SU-DHL-6 (cell line): Measurements from ENCODE around the gene C1QTNF8.

Experiments
- H2AFZ ChIP-seq: fragments of 200-600 bp; sonication (generic); 2 replicates; pipeline ENCODE4 v1.6.1; 2014; ENCODE audit warnings: low read depth, mild to moderate bottlenecking, moderate library complexity, mixed read lengths, antibody characterized with exemption, low read length; ENCODE audit not compliant: severe bottlenecking
- H3F3A ChIP-seq: fragments of 200-600 bp; shearing (Covaris generic); 2 replicates; pipeline ENCODE4 v1.6.0; 2016; ENCODE audit warnings: antibody characterized with exemption, mild to moderate bottlenecking; ENCODE audit not compliant: insufficient read depth
- H3K27ac ChIP-seq: fragments of 200-600 bp; sonication (generic); 2 replicates; pipeline ENCODE4 v1.5.1; 2016; ENCODE audit warnings: low read depth, mild to moderate bottlenecking, low read length, moderate library complexity, mixed read lengths
- H3K27me3 ChIP-seq: fragments of 200-600 bp; sonication (generic), shearing (Covaris generic); 2 replicates; pipeline ENCODE4 v1.6.0; 2014; ENCODE audit warnings: mild to moderate bottlenecking, low read length
- H3K36me3 ChIP-seq: fragments of 200-600 bp; sonication (generic); 2 replicates; pipeline ENCODE4 v1.6.1; 2014; ENCODE audit warnings: mild to moderate bottlenecking, low read length, mixed read lengths
- H3K4me2 ChIP-seq: fragments of 300-600, 200-600 bp; shearing (Covaris generic), sonication (generic); 2 replicates; pipeline ENCODE4 v1.6.0; 2014; ENCODE audit warnings: low read length, low read depth, mild to moderate bottlenecking; ENCODE audit not compliant: poor library complexity, severe bottlenecking
- H3K4me3 ChIP-seq: fragments of 200-600 bp; sonication (generic); 2 replicates; pipeline ENCODE4 v1.5.1; 2014; ENCODE audit warnings: antibody characterized with exemption, low read length, mild to moderate bottlenecking, mixed read lengths; ENCODE audit not compliant: insufficient read depth, poor library complexity, severe bottlenecking
- H3K79me2 ChIP-seq: fragments of 200-600 bp; sonication (generic); 2 replicates; pipeline ENCODE4 v1.6.1; 2014; ENCODE audit warnings: mild to moderate bottlenecking, low read length, moderate library complexity; ENCODE audit not compliant: insufficient read depth
- H3K9ac ChIP-seq: fragments of 200-600 bp; sonication (generic); 2 replicates; pipeline ENCODE4 v1.7.0; 2014; ENCODE audit warnings: mild to moderate bottlenecking, low read length
- H3K9me2 ChIP-seq: fragments of 200-600 bp; sonication (generic); replicated peaks from 2 replicates; pipeline ENCODE4 v1.6.1; 2014; ENCODE audit warnings: low read length; ENCODE audit not compliant: insufficient read depth
- H3K9me3 ChIP-seq: fragments of 200-600 bp; sonication (generic); 2 replicates; pipeline ENCODE4 v1.6.1; 2014; ENCODE audit warnings: low read length, mixed read lengths; ENCODE audit not compliant: insufficient read depth
- H4K20me1 ChIP-seq: fragments of 200-600 bp; sonication (generic); 2 replicates; pipeline ENCODE4 v1.6.1; 2014; ENCODE audit warnings: low read depth, mild to moderate bottlenecking, antibody characterized with exemption, low read length, moderate library complexity, mixed read lengths
- EZH2phosphoT487 ChIP-seq: fragments of 200-600 bp; sonication (generic), shearing (Covaris generic); conservative IDR thresholded peaks from 2 replicates; pipeline ENCODE4 v1.6.1; 2018; ENCODE audit warnings: mild to moderate bottlenecking, antibody characterized with exemption, low read length, moderate library complexity, mixed read lengths
- TF ChIP-seq, protein P1 (sequence below): fragments of 200-600 bp; sonication (generic); IDR thresholded peaks from one replicate; pipeline ENCODE4 v1.5.1; 2017; ENCODE audit warnings: antibody characterized with exemption, mild to moderate bottlenecking, low read length, moderate library complexity; ENCODE audit not compliant: insufficient read depth, poor library complexity, severe bottlenecking

C1QTNF8 gene

DNA sequence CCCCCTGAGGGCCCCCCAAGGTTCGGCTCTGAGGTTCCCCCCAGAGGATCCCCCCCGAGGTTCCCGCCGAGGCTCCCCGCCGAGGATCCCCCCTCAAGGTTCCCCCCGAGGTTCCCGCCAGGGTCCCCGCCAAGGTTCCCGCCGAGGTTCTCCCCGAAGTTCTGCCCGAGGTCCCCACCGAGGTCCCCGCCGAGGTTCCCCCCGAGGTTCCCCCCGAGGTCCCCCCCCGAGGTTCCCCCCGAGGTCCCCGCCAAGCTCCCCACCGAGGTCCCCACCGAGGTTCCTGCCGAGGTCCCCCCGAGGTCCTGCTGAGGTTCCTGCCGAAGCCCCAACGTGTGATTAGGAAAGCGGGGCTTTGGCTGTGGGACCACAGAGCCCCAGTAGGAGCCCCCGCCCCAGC lies 55.7 kb downstream of the C1QTNF8 start:
- H3K9me3 ChIP-seq = no peaks in the 10 kb centered on the region
- H3K27me3 ChIP-seq = no peaks in the 10 kb centered on the region
- no peak overlapping the region for H3K27ac ChIP-seq
- no peaks in the 10 kb centered on the region for H3K36me3 ChIP-seq
- H3F3A ChIP-seq = no peaks in the 10 kb centered on the region
- H3K9me2 ChIP-seq = no peaks in the 10 kb centered on the region
- no peak overlapping the region for H3K9ac ChIP-seq
- no peak overlapping the region for H2AFZ ChIP-seq
- H4K20me1 ChIP-seq = no peaks in the 10 kb centered on the region
- no peak overlapping the region for H3K4me2 ChIP-seq
- no peak overlapping the region for H3K4me3 ChIP-seq
- H3K79me2 ChIP-seq = no peaks in the 10 kb centered on the region
- TF ChIP-seq, protein P1, sequence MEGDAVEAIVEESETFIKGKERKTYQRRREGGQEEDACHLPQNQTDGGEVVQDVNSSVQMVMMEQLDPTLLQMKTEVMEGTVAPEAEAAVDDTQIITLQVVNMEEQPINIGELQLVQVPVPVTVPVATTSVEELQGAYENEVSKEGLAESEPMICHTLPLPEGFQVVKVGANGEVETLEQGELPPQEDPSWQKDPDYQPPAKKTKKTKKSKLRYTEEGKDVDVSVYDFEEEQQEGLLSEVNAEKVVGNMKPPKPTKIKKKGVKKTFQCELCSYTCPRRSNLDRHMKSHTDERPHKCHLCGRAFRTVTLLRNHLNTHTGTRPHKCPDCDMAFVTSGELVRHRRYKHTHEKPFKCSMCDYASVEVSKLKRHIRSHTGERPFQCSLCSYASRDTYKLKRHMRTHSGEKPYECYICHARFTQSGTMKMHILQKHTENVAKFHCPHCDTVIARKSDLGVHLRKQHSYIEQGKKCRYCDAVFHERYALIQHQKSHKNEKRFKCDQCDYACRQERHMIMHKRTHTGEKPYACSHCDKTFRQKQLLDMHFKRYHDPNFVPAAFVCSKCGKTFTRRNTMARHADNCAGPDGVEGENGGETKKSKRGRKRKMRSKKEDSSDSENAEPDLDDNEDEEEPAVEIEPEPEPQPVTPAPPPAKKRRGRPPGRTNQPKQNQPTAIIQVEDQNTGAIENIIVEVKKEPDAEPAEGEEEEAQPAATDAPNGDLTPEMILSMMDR = no peak
- no peak for TF ChIP-seq EZH2phosphoT487

DNA sequence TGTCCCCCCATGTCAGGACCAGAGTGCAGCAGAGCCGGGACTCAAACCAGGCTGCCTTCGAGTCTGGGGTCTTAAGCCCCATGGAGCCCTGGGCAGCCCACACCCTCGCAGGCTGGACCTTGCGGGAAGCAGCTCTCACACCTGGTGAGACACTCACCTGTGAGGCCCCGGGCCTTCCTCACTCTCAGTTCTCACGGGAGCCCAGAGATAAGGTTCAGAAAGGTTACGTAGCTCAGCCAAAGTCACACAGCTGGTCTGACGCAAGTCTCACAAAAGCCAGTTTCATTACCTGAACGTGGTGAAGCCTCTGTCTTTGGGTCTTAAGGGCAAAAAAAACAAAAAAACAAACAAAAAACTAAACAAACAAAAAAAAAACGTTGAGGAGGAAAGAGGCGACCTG lies 56.3 kb downstream of the C1QTNF8 start:
- Histone ChIP-seq H4K20me1 (no peaks in the 10 kb centered on the region), H3K9ac (no peak overlapping the region), H2AFZ (no peak overlapping the region), H3F3A (no peaks in the 10 kb centered on the region), H3K9me2 (no peaks in the 10 kb centered on the region), H3K36me3 (no peaks in the 10 kb centered on the region), H3K4me2 (no peak overlapping the region), H3K27ac (no peak overlapping the region), H3K79me2 (no peaks in the 10 kb centered on the region), H3K4me3 (no peak overlapping the region), H3K9me3 (no peaks in the 10 kb centered on the region), H3K27me3 (no peaks in the 10 kb centered on the region)
- TF ChIP-seq, protein P1 = no peak

DNA sequence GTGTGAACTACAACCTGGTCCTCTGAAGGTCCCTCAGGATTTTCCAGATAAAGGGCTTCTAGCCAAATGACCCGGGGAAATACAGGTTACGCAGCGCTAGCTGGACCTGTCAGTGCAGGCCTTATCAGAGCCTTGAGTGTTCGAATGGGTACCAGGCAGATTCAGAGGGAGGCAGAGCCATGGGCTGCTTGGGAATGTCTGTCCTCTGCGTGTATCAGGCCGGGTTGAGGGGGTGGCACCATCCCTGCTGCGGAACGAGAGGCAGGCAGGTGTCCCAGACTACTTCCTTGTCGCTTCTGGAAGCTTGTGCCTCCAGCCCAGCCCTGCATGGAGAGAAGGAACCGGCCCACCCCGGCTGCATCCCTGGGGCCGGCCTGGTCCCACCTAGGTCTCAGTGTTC lies 57.1 kb downstream of the C1QTNF8 start:
- Histone ChIP-seq H4K20me1 (no peaks in the 10 kb centered on the region), H3K9ac (no peak overlapping the region), H3K36me3 (no peaks in the 10 kb centered on the region), H2AFZ (no peak overlapping the region), H3K27ac (no peak overlapping the region), H3K9me2 (no peaks in the 10 kb centered on the region), H3K27me3 (no peaks in the 10 kb centered on the region), H3K79me2 (no peaks in the 10 kb centered on the region), H3K4me3 (no peak overlapping the region), H3F3A (no peaks in the 10 kb centered on the region), H3K9me3 (no peaks in the 10 kb centered on the region), H3K4me2 (no peak overlapping the region)
- TF ChIP-seq, protein P1 = no peak
- no peak for TF ChIP-seq EZH2phosphoT487
